NK-92 (cell line): ENCODE data around the gene MALAT1.

Experiments used
- DNase-seq: peaks from one replicate; lab custom pipeline; 2025; ENCODE audit not compliant: unreplicated experiment; lab: John Stamatoyannopoulos, UW

MALAT1 gene

DNA sequence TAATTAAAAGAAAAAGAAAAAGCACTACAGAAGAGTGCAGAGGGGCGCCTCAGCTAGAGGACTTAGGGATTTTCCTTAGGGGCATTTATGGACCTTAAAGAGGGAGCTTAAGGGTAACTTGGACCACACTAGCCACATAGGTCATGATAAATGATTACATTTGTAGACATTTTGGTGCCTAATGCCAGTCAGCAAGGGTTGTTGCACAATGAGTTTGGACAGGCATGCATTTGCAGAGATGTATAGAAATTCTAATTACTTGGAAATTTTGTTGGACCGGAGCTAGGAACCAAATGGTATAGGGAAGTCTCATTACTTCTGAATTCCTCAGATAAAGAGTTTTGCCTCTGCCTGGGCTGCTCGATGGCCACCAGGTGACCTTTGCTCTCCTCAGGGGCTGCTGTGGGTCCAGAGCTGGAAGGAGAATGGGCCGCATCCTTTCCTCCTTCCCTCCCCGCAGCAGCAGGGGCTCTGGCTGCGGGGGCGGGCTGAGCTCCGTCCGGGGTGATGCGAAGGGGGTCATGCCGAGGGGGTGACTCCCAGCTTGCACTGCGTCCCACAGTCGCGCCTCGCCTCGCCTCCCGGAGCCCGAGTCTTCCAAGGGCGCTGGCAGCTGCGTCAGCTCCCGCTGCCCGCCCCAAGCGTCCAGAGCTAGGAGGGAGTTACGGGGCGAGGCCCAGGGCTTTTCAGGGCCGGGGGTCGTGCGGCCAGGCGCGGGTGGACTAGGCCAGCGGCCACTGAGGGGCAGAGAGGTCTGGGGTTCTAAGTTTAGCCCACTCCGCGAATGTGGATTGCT, 20.3 kb upstream of the MALAT1 start:
- no peak for DNase-seq

DNA sequence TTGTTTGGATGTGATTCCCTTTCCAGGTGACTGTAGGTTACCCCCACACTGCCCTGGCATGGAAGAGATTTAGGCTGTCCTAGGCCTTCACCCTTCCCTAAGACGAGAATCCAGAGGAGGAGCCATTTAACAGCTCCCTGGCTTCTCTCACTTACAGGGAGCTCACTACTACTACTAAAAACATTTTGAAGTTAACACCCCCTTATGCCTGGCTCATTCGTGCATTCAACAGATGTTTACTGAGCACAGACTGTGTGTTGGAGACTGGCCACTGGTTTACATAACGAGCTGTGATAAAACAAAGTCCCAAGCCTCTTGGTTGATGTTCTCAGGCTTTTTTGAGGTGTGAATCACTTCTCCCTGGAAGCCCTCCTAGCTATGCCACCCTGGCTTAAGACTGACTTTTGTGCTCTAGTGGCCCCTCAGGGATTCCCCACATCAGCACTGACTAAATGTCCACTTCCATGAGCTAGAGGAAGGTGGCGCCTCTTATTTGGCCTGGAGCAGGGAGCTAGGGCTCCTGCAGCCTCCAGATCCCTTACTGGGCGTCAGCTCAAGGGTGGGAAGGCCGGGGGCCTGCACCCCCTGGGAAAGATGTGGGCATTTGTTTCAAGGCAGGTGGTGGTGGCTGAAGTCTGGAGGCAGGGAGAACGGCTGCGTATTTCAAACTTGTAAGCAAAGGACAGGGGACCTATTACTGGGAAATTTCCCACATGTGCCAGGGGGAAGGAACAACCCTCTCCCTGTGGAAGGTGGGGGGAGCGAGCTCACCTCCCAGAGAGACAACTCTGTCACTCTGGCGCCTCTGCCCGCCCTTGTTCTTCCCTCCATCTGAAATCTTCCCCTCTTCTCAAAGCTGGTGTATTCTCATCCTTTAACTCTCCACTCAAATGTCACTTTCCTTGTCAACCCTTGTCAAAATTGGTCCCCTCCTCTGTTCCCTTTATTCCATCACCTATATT, 19.4 kb upstream of the MALAT1 start:
- no peak for DNase-seq

DNA sequence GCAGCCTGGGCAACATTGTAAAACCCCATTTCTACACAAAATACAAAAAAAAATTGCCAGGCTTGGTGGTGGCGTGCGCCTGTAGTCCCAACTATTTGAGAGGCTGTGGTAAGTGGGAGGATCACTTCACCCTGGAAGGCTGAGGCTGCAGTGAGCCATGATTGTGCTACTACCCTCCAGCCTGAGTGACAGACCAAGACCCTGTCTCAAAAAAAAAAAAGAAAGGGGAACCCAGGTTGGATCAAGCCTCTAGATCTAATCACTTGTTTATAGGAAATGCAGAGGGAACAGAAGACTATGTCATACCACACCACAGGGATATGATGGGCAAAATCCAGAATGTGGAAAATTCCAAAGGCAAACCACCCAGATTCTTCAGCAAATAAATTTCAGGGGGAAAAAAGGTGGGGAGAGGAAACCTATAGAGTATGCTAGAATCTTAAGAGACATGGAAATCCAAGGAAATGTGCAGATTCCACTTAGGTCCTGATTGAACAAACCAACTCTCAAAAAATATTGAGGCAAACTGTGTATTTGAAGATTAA, 16.5 kb upstream of the MALAT1 start:
- DNase-seq, result no peak

DNA sequence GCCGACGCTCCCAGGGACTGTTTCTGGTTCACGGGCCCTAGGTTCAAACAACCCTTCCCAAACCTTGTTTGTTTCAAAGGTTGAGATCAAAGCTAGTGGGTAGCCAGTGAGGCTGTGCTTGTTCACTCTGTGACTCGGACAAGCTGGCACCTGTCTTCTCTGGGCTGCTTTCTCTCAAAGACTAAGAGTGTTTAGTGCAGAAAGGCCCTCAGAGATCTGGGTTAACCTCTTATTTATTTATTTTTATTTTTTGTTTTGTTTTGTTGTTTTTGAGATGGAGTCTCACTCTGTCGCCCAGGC, 13.0 kb upstream of the MALAT1 start:
- no peak for DNase-seq

DNA sequence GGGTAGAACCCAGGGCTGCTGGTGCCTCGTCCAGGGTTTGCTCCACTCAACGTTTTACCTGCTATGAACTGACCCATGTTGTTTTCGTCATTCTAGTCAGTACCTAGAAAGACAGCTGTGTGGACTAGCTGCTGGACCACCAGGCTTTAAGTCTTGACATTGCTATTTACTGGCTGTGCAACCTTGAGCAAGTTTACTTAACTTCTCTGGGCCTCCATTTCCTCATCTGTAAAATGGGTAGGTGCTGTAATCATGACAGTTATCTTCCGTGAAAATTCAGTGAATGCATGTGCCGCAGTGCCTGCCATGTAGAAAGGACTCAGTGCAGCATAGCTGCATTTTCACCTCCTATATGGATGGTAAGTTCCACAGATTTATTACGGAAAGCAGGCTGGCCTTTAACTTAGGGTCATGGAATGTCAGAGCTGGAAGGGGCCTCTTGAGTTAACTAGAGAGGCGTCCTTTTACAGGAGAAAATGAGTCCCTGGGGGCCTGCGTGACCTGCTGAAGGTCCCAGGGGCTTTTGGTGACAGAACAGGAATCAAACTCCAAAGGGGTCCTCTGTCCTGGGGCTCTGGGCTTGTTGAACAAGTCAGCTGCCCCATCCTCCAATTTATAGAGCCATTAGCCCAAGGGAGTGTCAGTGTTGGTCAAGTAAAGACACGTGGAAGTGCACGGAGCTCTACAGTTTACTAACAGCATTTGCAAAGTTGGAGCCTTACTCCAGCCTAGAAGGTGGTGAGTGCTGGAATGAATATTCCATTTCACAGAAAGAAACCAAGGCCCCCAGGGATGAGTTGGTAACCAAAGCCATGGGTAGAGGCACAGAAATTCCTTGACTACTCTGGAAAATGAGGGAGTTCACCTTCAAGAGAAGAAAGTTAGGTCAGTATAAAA, 12.0 kb upstream of the MALAT1 start:
- no peak for DNase-seq

DNA sequence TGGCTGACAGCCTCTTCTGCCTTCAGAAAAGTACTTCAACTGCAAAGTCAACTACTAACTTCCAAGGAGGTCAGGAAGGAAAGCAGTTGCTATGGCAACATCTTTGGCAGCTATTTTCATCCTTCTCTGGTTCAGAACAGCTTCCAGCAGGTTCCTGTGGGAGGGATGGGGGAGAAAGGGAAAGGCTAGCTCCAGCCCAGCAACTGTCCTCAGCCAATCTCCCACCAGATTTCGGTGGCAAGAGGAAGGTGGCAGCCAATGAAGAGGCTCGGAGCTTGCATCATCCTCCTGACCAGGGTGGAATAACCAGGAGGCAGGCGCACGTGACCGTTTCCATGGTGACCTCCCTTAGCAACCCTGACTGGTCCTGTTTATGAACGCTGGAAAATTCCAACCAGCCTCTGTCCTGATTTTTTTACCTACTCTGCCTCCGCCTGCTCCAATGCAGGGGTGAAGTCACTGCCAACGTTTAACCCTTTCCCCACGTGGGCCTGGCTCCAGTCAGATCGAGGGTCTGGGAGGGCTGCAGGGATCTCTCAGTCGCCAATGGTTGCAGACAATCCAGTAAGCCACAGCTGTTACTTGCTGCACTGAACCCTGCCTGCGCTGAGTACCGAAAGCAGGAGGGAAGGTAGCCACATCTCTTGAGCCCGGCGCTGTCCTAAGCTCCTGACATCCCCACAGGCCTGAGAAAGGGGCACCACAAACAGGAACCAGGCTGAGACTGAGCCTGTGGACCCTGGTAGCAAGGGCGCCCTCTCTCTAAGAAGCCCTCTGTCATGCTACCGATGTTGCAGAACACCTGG, 11.2 kb upstream of the MALAT1 start:
- no peak for DNase-seq

DNA sequence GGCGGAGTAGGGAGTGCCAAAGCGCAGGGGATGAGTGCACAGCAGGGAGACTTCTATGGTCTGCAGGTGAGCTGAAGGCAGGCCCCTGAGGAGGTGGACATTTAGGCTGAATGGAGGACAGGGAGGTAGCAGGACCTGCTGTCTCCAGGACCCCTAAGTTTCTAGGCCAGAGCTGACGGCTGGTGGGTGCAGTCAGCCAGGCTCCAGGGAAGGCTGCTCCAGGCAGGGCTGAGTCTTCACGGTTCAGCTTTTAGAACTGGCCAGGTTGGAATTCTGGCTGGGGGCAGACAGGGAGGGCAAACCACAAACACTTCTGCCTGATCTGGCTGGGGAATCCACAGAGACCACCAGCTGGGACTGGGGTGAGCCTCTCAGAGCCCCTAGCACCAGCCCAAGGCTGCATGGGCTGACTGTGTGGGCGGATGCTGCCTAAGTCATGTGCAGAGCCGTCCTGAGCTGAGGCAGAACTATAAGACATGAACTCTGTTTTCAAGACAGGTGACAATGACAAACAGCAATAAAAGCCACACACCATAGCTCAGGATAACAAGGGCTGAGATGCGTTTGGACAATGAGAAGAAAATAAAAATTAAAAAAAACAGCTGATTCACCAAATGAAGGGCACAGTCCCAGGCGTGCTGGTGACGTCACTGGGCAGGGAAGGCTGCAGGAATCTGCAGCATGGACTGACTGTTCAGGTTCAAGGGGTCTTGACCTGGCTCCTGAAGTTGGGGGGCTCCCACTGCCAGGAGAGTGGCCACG, 10.4 kb upstream of the MALAT1 start:
- no peak for DNase-seq

DNA sequence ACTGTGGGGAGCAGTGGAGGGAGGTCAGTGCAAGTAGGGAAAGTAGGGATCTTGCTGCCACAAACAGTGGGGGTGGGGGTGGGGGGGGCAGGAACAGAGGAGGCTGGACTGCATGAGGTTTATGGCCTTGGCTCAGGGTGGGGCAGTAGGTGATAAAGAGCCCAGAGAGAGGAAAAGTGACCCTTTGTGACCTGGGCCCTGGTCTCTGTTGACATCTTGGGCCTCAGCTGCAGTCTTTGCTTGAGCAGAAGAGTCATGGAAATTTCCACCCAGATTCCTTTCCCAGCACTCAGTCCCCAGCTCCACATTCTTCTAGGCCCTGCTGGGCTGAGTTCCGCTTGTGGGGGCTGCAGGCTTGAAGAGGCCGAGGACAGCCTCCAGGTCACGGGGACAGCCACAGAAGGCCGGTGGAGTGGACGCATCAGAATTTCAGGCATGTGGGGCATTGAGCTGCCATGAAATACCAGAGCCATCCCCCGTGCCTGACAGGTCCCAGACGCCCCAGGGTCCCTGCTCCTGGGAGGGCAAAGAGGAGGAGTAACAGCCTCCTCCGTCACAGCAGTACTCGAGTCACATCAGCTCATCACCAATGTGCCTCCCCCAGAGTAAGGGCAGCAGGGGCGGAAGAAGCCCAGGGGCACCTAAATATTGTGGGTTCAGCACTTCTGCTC, 9.7 kb upstream of the MALAT1 start:
- DNase-seq, result no peak

DNA sequence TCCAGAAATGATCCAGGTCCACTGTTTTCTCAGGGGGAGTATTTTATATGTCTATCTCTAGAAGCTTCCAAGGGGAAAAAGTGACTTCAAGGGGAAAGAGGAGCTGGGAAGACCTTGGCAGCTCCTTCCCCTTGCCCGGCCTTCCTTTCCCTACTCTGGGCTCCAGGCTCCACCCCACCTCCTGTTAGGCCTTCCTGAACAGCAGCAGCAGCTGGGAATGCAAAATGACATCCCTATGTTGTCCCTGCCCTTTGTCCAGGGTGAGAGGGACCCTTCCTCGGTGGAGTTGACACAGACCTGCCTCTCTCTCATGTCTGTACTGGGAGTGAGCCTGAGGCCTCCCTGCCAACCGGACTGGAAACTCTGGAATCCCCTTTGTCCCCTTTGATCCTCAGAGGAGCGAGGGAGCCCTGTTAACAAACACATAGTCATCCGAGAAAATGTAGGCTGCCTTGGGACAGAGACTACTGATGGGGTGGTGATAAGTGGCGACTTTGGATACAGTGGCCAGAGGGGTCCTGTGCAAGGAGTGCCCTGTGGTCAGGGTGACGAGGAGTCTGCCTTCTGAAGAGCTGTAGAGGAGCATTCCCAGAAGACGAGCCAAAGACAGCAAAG, 9.0 kb upstream of the MALAT1 start:
- DNase-seq, result no peak

DNA sequence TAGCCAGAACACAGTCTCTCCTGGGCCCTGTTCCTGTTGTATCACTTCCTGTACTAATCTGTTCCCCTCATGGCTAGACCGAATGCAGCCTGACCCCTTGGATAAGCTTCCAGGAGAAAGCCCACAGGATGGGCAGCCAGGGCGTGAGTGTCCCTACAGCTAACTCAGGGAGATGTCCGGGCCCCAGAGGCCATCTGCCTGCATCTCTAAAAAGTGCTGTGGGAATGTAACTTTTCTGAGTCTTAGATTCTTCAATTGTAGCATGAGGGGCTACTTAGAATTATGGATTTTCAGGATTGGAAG, 7.7 kb upstream of the MALAT1 start:
- no peak for DNase-seq

DNA sequence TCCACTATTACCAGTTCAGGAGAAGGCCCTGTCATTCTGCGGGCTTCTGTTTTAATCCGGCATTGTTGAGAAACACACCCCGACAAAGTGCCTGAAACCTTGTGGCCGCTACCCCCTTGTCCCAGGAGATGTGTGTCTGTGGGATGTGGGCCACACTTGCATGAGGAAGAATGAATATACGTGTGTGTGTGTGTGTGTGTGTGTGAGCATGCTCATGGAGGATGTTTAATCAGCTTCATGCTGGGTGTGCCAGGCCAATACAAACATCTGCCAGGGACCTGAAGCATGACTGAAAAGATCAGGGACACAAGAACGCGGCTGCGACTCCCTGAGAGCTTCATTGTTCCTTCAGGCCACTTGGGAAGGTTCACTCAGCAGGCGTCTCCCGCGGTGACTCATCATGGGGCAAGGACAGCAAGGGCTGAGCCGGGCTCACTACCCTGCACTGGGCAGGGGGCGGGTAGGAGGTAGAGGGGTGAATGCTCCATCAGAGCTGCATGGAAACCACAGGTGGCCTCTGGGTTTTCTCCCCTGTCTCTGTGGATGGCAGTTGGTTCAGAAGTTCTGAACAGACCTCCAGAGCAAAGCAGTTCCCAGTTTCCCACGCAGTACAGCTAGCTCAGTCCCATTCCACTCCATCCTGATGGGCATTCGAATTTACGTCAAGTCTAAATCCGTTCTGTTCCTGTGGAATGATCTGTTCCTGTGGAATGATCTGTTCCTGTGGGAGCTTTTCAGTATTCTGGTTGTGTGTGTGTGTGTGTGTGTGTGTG, 7.0 kb upstream of the MALAT1 start:
- DNase-seq, result no peak

DNA sequence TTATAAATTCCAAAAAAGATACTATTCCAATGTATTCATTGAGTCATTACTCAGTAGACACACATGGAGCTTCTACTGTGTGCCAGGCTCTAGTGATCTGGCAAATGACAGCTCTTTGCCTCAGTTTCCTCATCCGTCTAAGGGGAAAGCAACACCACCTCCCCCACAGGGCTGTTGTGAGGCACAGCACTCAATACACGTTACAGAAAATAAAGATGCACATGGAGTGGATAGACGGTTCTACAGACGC, 6.5 kb upstream of the MALAT1 start:
- no peak for DNase-seq

DNA sequence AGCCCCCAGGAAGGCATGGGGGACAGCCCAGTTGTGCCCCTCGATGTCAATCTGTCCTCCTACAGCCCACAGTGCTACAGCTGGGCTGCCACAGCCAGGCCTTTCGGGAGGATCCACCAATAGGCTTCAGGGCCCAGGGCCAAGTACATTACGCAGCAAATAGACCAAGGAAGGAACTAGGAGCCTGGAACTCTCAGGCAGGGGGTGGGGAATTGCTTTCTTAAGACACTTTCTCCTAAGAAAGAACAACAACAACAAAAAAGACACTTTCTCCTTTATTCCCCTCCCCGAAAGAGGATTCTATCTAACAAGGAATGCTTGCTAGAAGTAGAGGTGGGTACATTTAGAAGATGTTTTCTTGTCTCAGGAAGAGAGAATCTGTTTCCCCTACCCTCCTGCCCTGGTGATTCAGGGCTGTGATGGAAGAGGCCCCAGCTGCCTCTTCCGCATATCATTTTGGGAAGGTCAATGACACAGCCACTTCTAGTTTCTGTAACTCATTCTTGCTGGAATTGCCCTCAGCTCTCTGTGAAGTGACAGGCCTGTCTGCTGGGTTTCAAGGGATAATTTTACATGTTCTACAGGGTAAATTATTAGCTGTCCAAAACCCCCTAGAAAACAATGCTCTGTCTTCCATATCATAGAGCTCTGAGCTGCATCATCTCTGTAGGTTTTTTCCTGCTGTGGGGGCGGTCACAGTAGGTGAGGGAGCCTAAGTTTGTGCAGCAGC, 6.0 kb upstream of the MALAT1 start:
- no peak for DNase-seq

DNA sequence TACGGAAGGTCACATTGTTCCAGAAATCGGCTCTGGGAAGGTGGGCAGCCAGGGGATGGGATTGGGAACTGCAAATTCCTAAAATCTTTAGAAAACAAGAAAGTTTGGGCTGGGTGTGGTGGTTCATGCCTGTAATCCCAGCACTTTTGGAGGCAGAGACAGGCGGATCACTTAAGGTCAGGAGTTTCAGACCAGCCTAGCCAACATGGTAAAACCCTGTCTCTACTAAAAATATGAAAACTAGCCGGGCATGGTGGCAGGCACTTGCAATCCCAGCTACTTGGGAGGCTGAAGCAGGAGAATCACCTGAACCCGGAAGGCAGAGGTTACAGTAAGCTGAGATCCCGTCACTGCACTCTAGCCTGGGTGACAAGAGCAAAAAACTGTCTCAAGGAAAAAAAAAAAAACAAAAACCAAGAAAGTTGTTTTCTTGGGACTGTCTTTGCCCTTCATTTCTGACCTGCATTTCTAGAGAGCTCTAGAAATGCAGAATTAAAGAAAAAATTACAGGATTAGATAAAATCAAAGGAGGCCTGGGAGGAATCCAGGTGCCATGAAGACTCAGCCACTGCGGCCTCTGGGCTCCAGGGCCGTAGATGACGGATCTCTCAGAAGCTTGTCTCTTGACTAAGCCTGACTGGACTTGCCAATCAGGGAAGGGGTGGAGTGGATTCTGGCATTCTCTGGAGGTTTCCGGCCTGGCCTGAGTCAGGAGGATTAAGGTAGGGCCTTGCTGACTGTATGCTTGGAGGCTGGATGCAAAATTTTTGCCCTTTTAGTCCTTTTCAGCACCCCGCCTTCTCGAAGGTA, 5.3 kb upstream of the MALAT1 start:
- DNase-seq, result no peak

DNA sequence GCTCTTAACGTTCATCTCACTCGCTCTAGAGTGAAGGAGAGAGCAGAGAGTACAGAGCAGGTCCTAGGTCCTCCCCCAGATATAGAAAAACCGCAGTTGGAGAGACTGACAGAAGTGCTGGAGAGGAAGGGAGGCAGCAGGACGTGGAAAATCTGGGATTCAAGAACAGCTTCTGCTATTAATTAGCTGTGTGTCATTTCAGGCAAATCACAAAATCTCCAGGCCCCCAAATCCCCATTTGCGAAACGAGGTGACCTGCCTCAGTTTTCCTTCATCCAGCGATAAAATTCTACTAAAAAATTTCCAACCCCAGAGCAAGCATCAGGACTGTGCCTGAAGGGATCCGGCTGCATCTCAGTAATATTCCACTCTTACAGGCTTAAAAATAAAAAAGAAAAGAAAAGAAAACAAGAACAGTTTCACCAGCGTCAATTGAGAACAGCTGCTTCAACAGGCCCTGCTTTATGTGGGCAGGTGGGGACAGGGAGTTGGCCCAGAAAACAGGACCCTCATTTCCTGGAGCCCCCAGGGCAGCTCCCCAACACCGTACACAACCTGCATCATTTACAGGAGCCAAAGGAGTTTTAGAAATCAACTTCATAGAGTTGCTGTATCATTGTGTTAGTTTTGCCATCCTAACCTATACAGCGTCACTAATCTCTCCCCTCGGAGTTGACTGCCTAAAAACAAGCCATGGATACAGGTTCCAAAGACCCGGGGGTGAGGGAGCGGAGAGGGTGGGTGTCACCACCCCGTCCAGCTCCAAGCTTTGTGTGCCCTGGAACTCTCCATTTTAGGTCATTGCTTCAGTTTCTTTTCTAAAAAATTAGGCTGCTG, 2.3 kb upstream of the MALAT1 start:
- DNase-seq, result no peak
